Measurements from ENCODE around the gene NR4A3.
"Not testable (repeated sequence)": the region's sequence is repeated elsewhere in the genome, so short reads cannot be mapped to it uniquely, and the experiment has no call there.

NR4A3 gene

GRCh38 chr9:99821396-99822108 lies at the start of gene NR4A3:
Gene NR4A3 (plus strand): TSS chr9:99821885. CDS start chr9:99828043, 6,158 bp downstream.
- peak; percentile 61 to 77 for DNase-seq (ENCODE audit: low read depth in 1 of 2, low spot score in 1 of 2)

GRCh38 chr9:99773468-99774138 lies 48.1 kb upstream of the NR4A3 start:
- no peak for DNase-seq (ENCODE audit: low read depth in 1 of 2, low spot score in 1 of 2)

- peak in 1 of 2 donors; percentile 11 for DNase-seq (ENCODE audit: low read depth in 1 of 2, low spot score in 1 of 2)
These were observed 43.4 kb upstream of the NR4A3 start for GRCh38 chr9:99778308-99778707.

- DNase-seq (ENCODE audit: low read depth in 1 of 2, low spot score in 1 of 2): no peak
These were observed 42.8 kb upstream of the NR4A3 start for GRCh38 chr9:99778836-99779235.

- no peak for DNase-seq (ENCODE audit: low read depth in 1 of 2, low spot score in 1 of 2)
These were observed 42.4 kb upstream of the NR4A3 start for GRCh38 chr9:99779277-99779676.

GRCh38 chr9:99782349-99782748 lies 39.3 kb upstream of the NR4A3 start:
- DNase-seq (ENCODE audit: low read depth in 1 of 2, low spot score in 1 of 2): not testable (repeated sequence)

GRCh38 chr9:99782962-99783718 lies 38.5 kb upstream of the NR4A3 start:
- no peak for DNase-seq (ENCODE audit: low read depth in 1 of 2, low spot score in 1 of 2)

GRCh38 chr9:99783799-99784198 lies 37.9 kb upstream of the NR4A3 start:
- DNase-seq (ENCODE audit: low read depth in 1 of 2, low spot score in 1 of 2): no peak

GRCh38 chr9:99785010-99785590 lies 36.6 kb upstream of the NR4A3 start:
- no peak for DNase-seq (ENCODE audit: low read depth in 1 of 2, low spot score in 1 of 2)

GRCh38 chr9:99787556-99787955 lies 34.1 kb upstream of the NR4A3 start:
- DNase-seq (ENCODE audit: low read depth in 1 of 2, low spot score in 1 of 2): no peak

GRCh38 chr9:99793528-99793927 lies 28.2 kb upstream of the NR4A3 start:
- no peak for DNase-seq (ENCODE audit: low read depth in 1 of 2, low spot score in 1 of 2)

GRCh38 chr9:99796231-99796630 lies 25.5 kb upstream of the NR4A3 start:
- DNase-seq (ENCODE audit: low read depth in 1 of 2, low spot score in 1 of 2): no peak

GRCh38 chr9:99801775-99802174 lies 19.9 kb upstream of the NR4A3 start:
- DNase-seq (ENCODE audit: low read depth in 1 of 2, low spot score in 1 of 2): no peak

- DNase-seq (ENCODE audit: low read depth in 1 of 2, low spot score in 1 of 2): no peak
These were observed 18.0 kb upstream of the NR4A3 start for GRCh38 chr9:99803694-99804093.

- DNase-seq (ENCODE audit: low read depth in 1 of 2, low spot score in 1 of 2): no peak
These were observed 14.3 kb upstream of the NR4A3 start for GRCh38 chr9:99807276-99807852.

GRCh38 chr9:99807956-99808355 lies 13.7 kb upstream of the NR4A3 start:
- no peak for DNase-seq (ENCODE audit: low read depth in 1 of 2, low spot score in 1 of 2)

GRCh38 chr9:99808454-99808853 lies 13.2 kb upstream of the NR4A3 start:
- DNase-seq (ENCODE audit: low read depth in 1 of 2, low spot score in 1 of 2): no peak

GRCh38 chr9:99809586-99810319 lies 11.9 kb upstream of the NR4A3 start:
- no peak for DNase-seq (ENCODE audit: low read depth in 1 of 2, low spot score in 1 of 2)

GRCh38 chr9:99811172-99811571 lies 10.5 kb upstream of the NR4A3 start:
- DNase-seq (ENCODE audit: low read depth in 1 of 2, low spot score in 1 of 2): no peak

GRCh38 chr9:99811598-99812383 lies 9.9 kb upstream of the NR4A3 start:
- DNase-seq (ENCODE audit: low read depth in 1 of 2, low spot score in 1 of 2): no peak

Measured in activated CD4-positive, alpha-beta T cell treated with anti-CD3 and anti-CD28 coated beads, Interleukin-2, amount 50 U/mL, for 24 hours (primary cell).